Right cardiac atrium (tissue), 5 donors: ENCODE results near the gene RBM5. TPM values are rescaled to one million over a fixed set of nuclear protein-coding genes. Genes with fewer than 3 reads are reported as not detected.

Experiments used
- polyA plus RNA-seq: library from polyadenylated mRNA; stranded (reverse); fragments of 200-250 nt; gene quantifications from one replicate; pipeline ENCODE4 v1.2.3, GENCODE V29; 2013
- total RNA-seq, 4 donors: library from RNA; stranded (reverse); fragmentation: NEBNext Ultra II Directional; extraction: Animal tissue kit (Norgen Biotek cat#: 25700); gene quantifications; one replicate each; pipeline ENCODE4 v1.2.1, GENCODE V29; 2021
- donor health status: healthy with polysubstance abuse.
- donor health status: DM: no; HTN: yes; CAD: no.
- donor health status: DM: no; HTN: no; CAD: no.
- donor health status: DM: no; HTN: yes; CAD: no; lungs with severe emphysema.
- donor health status: DM: yes; HTN: yes; CAD: no.

RBM5 gene
- total and polyA plus RNA-seq, 5 donors = 54.9 to 83.8 (median 73.7) TPM

Other genes starting within 250 kb of the RBM5 start
- gene TRAIP, start 232.4 kb upstream of the RBM5 start, total RNA-seq = 1 to 10 TPM in 3 of 4 donors, under 1 TPM in 1; 0.68 to 1.5 (median 1.3) TPM
- gene TRAIP, start 232.4 kb upstream of the RBM5 start, polyA plus RNA-seq = 0.81 TPM
- not detected for gene CAMKV, start 219.0 kb upstream of the RBM5 start, total RNA-seq
- gene CAMKV, start 219.0 kb upstream of the RBM5 start, polyA plus RNA-seq = not detected
- 1 to 10 TPM in 3 of 4 donors, under 1 TPM in 1; 0.94 to 2.7 (median 2.1) TPM for gene MST1R, start 185.0 kb upstream of the RBM5 start, total RNA-seq
- gene MST1R, start 185.0 kb upstream of the RBM5 start, polyA plus RNA-seq = 1.9 TPM
- gene MON1A, start 159.1 kb upstream of the RBM5 start, total RNA-seq = 1 to 10 TPM; 7.4 to 9.0 (median 8.0) TPM
- gene MON1A, start 159.1 kb upstream of the RBM5 start, polyA plus RNA-seq = 8.2 TPM
- 10 to 100 TPM; 43.2 to 52.6 (median 46.9) TPM for gene RBM6, start 148.8 kb upstream of the RBM5 start, total RNA-seq
- gene RBM6, start 148.8 kb upstream of the RBM5 start, polyA plus RNA-seq = 53.1 TPM
- 10 to 100 TPM in 2 of 4 donors, 1 to 10 TPM in 2; 7.3 to 15.2 (median 9.4) TPM for gene SEMA3F, start 66.4 kb downstream of the RBM5 start, total RNA-seq
- 10.2 TPM for gene SEMA3F, start 66.4 kb downstream of the RBM5 start, polyA plus RNA-seq
- not detected for gene GNAT1, start 102.7 kb downstream of the RBM5 start, total RNA-seq
- not detected for gene GNAT1, start 102.7 kb downstream of the RBM5 start, polyA plus RNA-seq
- 10 to 100 TPM in 1 of 4 donors, 1 to 10 TPM in 3; 5.0 to 10.4 (median 8.9) TPM for gene SLC38A3, start 116.4 kb downstream of the RBM5 start, total RNA-seq
- 5.4 TPM for gene SLC38A3, start 116.4 kb downstream of the RBM5 start, polyA plus RNA-seq
- gene GNAI2, start 147.3 kb downstream of the RBM5 start, total RNA-seq = 100 to 1,000 TPM; 129 to 149 (median 148) TPM
- gene GNAI2, start 147.3 kb downstream of the RBM5 start, polyA plus RNA-seq = 122 TPM
- gene SEMA3B, start 180.2 kb downstream of the RBM5 start, total RNA-seq = 10 to 100 TPM; 19.2 to 33.9 (median 29.3) TPM
- gene SEMA3B, start 180.2 kb downstream of the RBM5 start, polyA plus RNA-seq = 35.7 TPM
- gene LSMEM2, start 190.2 kb downstream of the RBM5 start, total RNA-seq = 10 to 100 TPM in 2 of 4 donors, 1 to 10 TPM in 2; 1.4 to 15.7 (median 8.0) TPM
- 14.6 TPM for gene LSMEM2, start 190.2 kb downstream of the RBM5 start, polyA plus RNA-seq
- 10 to 100 TPM; 51.0 to 67.6 (median 56.9) TPM for gene IFRD2, start 203.5 kb downstream of the RBM5 start, total RNA-seq
- 50.9 TPM for gene IFRD2, start 203.5 kb downstream of the RBM5 start, polyA plus RNA-seq
- 1 to 10 TPM; 1.1 to 2.4 (median 1.7) TPM for gene HYAL3, start 210.5 kb downstream of the RBM5 start, total RNA-seq
- 2.9 TPM for gene HYAL3, start 210.5 kb downstream of the RBM5 start, polyA plus RNA-seq
- 10 to 100 TPM in 1 of 4 donors, 1 to 10 TPM in 3; 8.1 to 11.5 (median 8.7) TPM for gene NAA80, start 210.5 kb downstream of the RBM5 start, total RNA-seq
- 11.3 TPM for gene NAA80, start 210.5 kb downstream of the RBM5 start, polyA plus RNA-seq
- gene HYAL1, start 214.7 kb downstream of the RBM5 start, total RNA-seq = 10 to 100 TPM; 17.8 to 33.7 (median 26.8) TPM
- gene HYAL1, start 214.7 kb downstream of the RBM5 start, polyA plus RNA-seq = 25.4 TPM
- gene HYAL2, start 233.8 kb downstream of the RBM5 start, total RNA-seq = 100 to 1,000 TPM in 1 of 4 donors, 10 to 100 TPM in 3; 40.9 to 114 (median 46.5) TPM
- 57.7 TPM for gene HYAL2, start 233.8 kb downstream of the RBM5 start, polyA plus RNA-seq
- gene TUSC2, start 239.3 kb downstream of the RBM5 start, total RNA-seq = 10 to 100 TPM; 28.9 to 33.0 (median 30.0) TPM
- 34.9 TPM for gene TUSC2, start 239.3 kb downstream of the RBM5 start, polyA plus RNA-seq